Endothelial cell of umbilical vein (primary cell): ENCODE data around the gene MYH14.

Experiments used
- EZH2 ChIP-seq: IDR thresholded peaks from 2 replicates; pipeline ENCODE4 v1.6.1; 2012; ENCODE audit warnings: borderline replicate concordance, low read depth, mild to moderate bottlenecking, moderate library complexity, low read length, inconsistent platforms; ENCODE audit not compliant: severe bottlenecking
- POLR2AphosphoS5 ChIP-seq: IDR thresholded peaks from 2 replicates; pipeline ENCODE4 v1.6.1; 2012; ENCODE audit warnings: low read depth, mild to moderate bottlenecking, control low read depth, low read length, moderate library complexity; ENCODE audit not compliant: insufficient read depth
- TF ChIP-seq, protein P1 (sequence below), 2 donors: IDR thresholded peaks; 1 replicate in 1 of 2; 2 replicates in 1 of 2; pipeline ENCODE4 v1.5.1; 2011; ENCODE audit warnings: low read length in 2 of 2, mild to moderate bottlenecking in 2 of 2, moderate library complexity in 2 of 2, control low read depth in 1 of 2, inconsistent platforms in 1 of 2, low read depth in 1 of 2; ENCODE audit not compliant: insufficient read depth in 1 of 2; ENCODE audit errors: extremely low read depth in 1 of 2

- TF ChIP-seq EZH2 (no peak), POLR2AphosphoS5 (no peak)
- TF ChIP-seq, protein P1, sequence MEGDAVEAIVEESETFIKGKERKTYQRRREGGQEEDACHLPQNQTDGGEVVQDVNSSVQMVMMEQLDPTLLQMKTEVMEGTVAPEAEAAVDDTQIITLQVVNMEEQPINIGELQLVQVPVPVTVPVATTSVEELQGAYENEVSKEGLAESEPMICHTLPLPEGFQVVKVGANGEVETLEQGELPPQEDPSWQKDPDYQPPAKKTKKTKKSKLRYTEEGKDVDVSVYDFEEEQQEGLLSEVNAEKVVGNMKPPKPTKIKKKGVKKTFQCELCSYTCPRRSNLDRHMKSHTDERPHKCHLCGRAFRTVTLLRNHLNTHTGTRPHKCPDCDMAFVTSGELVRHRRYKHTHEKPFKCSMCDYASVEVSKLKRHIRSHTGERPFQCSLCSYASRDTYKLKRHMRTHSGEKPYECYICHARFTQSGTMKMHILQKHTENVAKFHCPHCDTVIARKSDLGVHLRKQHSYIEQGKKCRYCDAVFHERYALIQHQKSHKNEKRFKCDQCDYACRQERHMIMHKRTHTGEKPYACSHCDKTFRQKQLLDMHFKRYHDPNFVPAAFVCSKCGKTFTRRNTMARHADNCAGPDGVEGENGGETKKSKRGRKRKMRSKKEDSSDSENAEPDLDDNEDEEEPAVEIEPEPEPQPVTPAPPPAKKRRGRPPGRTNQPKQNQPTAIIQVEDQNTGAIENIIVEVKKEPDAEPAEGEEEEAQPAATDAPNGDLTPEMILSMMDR (IDR thresholded peaks at IDR 0.05; ENCODE audit: extremely low read depth in 1 of 2, insufficient read depth in 1 of 2, low read depth in 1 of 2, low read length in 2 of 2), result no peak
Observed at GRCh38 chr19:50327013-50327412, 123.6 kb downstream of the MYH14 start.
